SK-N-MC (cell line): Measurements from ENCODE around the gene CBX1.

ENCODE experiments used
- EZH2 ChIP-seq: fragments of 200-600 bp; sonication (generic); IDR thresholded peaks from one replicate; pipeline ENCODE4 v1.6.1; 2017; ENCODE audit warnings: antibody characterized with exemption
- FOXP2 ChIP-seq: optimal IDR thresholded peaks from 2 replicates; pipeline ENCODE3; 2011; ENCODE audit warnings: mild to moderate bottlenecking, moderate library complexity; ENCODE audit not compliant: insufficient read depth; ENCODE audit errors: extremely low read length, control extremely low read depth
- POLR2AphosphoS5 ChIP-seq: IDR thresholded peaks from 2 replicates; pipeline ENCODE4 v1.6.1; 2012; ENCODE audit warnings: mild to moderate bottlenecking, low read depth, low read length, borderline replicate concordance

DNA sequence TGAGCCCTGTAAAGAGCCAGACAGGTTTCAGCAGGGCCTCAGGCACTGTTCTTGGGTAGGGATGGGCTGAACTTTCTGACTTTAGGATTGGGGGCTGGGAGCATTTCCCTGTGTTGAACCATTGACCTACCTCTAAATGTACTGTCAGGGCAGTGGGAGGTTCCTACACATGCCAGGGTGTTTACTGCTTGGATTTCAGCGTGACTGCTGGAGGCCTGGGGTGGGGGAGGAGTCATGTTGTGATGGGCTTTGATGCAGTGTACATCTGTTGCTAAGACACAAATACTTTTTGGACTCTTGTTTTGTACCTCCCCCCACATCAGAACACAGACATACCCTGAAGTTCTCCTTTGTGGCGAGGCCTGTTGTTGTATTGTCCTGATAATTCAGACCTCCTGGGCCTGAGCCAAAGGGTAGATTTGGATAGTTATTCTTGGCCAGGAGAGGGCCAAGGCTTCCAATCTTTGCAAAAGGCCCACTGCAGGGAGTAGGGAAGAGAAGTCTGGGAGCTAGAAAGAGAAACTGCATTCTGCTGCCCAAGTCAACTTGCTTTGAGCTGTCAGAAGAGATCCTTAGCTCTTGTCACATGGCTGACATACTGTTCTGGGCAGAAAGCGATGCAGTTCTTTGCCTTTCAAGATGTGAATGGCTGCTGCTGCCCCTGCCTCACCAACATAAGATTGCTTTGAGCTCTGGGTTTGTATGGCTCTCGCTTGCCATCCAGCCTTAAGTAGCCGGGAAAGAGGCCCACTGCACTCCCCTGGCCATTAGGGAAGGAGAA is 49.4 kb downstream of the CBX1 start:
- TF ChIP-seq EZH2 (no peak), POLR2AphosphoS5 (no peak), FOXP2 (no peak)
